ENCODE data around the gene MACO1. TPM values are rescaled to one million over a fixed set of nuclear protein-coding genes. Genes with fewer than 3 reads are reported as not detected.

Gene MACO1
- total RNA-seq, 1 experiment from 2014 or later = 22.9 TPM

GRCh38 chr1:25461849-25462248 is 31.2 kb downstream of the MACO1 start:
- TF ChIP-seq CTCF (conservative IDR thresholded peaks at IDR 0.05; ENCODE audit: low read depth, low read length) (no peak), EZH2 (IDR thresholded peaks at IDR 0.05; ENCODE audit: borderline replicate concordance, low read depth, low read length, poor library complexity, severe bottlenecking) (no peak)
- Histone ChIP-seq H3K4me1 (ENCODE audit: insufficient read depth, low read length, poor library complexity, severe bottlenecking) (no peaks in the 10 kb centered on the region), H3K27me3 (replicated peaks; ENCODE audit: insufficient read depth, low read depth, low read length, poor library complexity) (no peaks in the 10 kb centered on the region), H3K27ac (ENCODE audit: low read depth, low read length, poor library complexity, severe bottlenecking) (no peak overlapping the region), H3K9me3 (ENCODE audit: low read depth, low read length, poor library complexity, severe bottlenecking) (no peaks in the 10 kb centered on the region), H3K4me3 (ENCODE audit: low read depth, low read length, poor library complexity, severe bottlenecking) (no peak overlapping the region), H3K36me3 (ENCODE audit: insufficient read depth, low read length, poor library complexity, severe bottlenecking) (no peaks in the 10 kb centered on the region)
- BruUV-seq (replicated peaks) = no TSS peak
- DNase-seq (ENCODE audit: low spot score) = no peak
- ChIA-PET POLR2A (ENCODE audit: low non-redundant PET) (no interaction called here), CTCF (no interaction called here)
- intact Hi-C loops (cut with micrococcal nuclease; ENCODE audit: unreplicated experiment) = no loop called here

GRCh38 chr1:25462732-25463131 is 32.0 kb downstream of the MACO1 start:
- Histone ChIP-seq H3K36me3 (ENCODE audit: insufficient read depth, low read length, poor library complexity, severe bottlenecking) (no peaks in the 10 kb centered on the region), H3K4me1 (ENCODE audit: insufficient read depth, low read length, poor library complexity, severe bottlenecking) (no peaks in the 10 kb centered on the region), H3K27ac (ENCODE audit: low read depth, low read length, poor library complexity, severe bottlenecking) (no peak overlapping the region), H3K9me3 (ENCODE audit: low read depth, low read length, poor library complexity, severe bottlenecking) (no peaks in the 10 kb centered on the region), H3K4me3 (ENCODE audit: low read depth, low read length, poor library complexity, severe bottlenecking) (no peak overlapping the region), H3K27me3 (replicated peaks; ENCODE audit: insufficient read depth, low read depth, low read length, poor library complexity) (no peaks in the 10 kb centered on the region)
- TF ChIP-seq CTCF (conservative IDR thresholded peaks at IDR 0.05; ENCODE audit: low read depth, low read length) = no peak
- TF ChIP-seq EZH2 (IDR thresholded peaks at IDR 0.05; ENCODE audit: borderline replicate concordance, low read depth, low read length, poor library complexity, severe bottlenecking) = no peak
- POLR2A ChIA-PET (ENCODE audit: low non-redundant PET) = no interaction called here
- DNase-seq (ENCODE audit: low spot score) = no peak
- CTCF ChIA-PET = no interaction called here
- no TSS peak for BruUV-seq (replicated peaks)
- intact Hi-C loops (cut with micrococcal nuclease; ENCODE audit: unreplicated experiment) = no loop called here

GRCh38 chr1:25467193-25467592 is 36.5 kb downstream of the MACO1 start:
- Histone ChIP-seq H3K27me3 (replicated peaks; ENCODE audit: insufficient read depth, low read depth, low read length, poor library complexity) (no peaks in the 10 kb centered on the region), H3K9me3 (ENCODE audit: low read depth, low read length, poor library complexity, severe bottlenecking) (no peaks in the 10 kb centered on the region), H3K27ac (ENCODE audit: low read depth, low read length, poor library complexity, severe bottlenecking) (no peak overlapping the region), H3K4me1 (ENCODE audit: insufficient read depth, low read length, poor library complexity, severe bottlenecking) (no peaks in the 10 kb centered on the region), H3K36me3 (ENCODE audit: insufficient read depth, low read length, poor library complexity, severe bottlenecking) (no peaks in the 10 kb centered on the region), H3K4me3 (ENCODE audit: low read depth, low read length, poor library complexity, severe bottlenecking) (no peak overlapping the region)
- ChIA-PET CTCF (no interaction called here), POLR2A (ENCODE audit: low non-redundant PET) (no interaction called here)
- intact Hi-C loops (cut with micrococcal nuclease; ENCODE audit: unreplicated experiment) = no loop called here
- no peak for DNase-seq (ENCODE audit: low spot score)
- no peak for TF ChIP-seq CTCF (conservative IDR thresholded peaks at IDR 0.05; ENCODE audit: low read depth, low read length)
- no peak for TF ChIP-seq EZH2 (IDR thresholded peaks at IDR 0.05; ENCODE audit: borderline replicate concordance, low read depth, low read length, poor library complexity, severe bottlenecking)
- no TSS peak for BruUV-seq (replicated peaks)
